ENCODE results near the gene METTL24.

GRCh38 chr6:110331816-110332215 lies 26.3 kb downstream of the METTL24 start:
- TF ChIP-seq EP300 (IDR thresholded peaks at IDR 0.05): no peak
- TF ChIP-seq POLR2A (IDR thresholded peaks at IDR 0.05): no peak
- TF ChIP-seq CTCF (IDR thresholded peaks at IDR 0.05): no peak

Measured in ovary (tissue), 3 donors.